ENCODE results near the gene VSNL1.

The VSNL1 gene

GRCh38 chr2:17682098-17682857 lies 141.8 kb downstream of the VSNL1 start:
- ATAC-seq (ENCODE audit: low read depth) (no peak), DNase-seq (ENCODE audit: low spot score) (no peak)
- peaks cover 80% of the 10 kb centered on the region for H3K36me3 ChIP-seq (ENCODE audit: low read depth)

GRCh38 chr2:17683981-17684380 lies 143.5 kb downstream of the VSNL1 start:
- ATAC-seq (ENCODE audit: low read depth) = no peak
- H3K9me3 ChIP-seq (ENCODE audit: severe bottlenecking) = no peaks in the 10 kb centered on the region

More at GRCh38 chr2:17682098-17682857, 141.8 kb downstream of the VSNL1 start:
- no peaks in the 10 kb centered on the region for H3K27me3 ChIP-seq (ENCODE audit: insufficient read depth, poor library complexity, severe bottlenecking)
- no peaks in the 10 kb centered on the region for H3K9me3 ChIP-seq (ENCODE audit: severe bottlenecking)
- H3K27ac ChIP-seq (ENCODE audit: poor library complexity, severe bottlenecking) = no peak overlapping the region
- no peak for TF ChIP-seq CTCF (IDR thresholded peaks at IDR 0.05; ENCODE audit: poor library complexity, severe bottlenecking)
- H3K4me1 ChIP-seq (ENCODE audit: insufficient read depth, poor library complexity, severe bottlenecking) = peaks cover 2% of the 10 kb centered on the region
- H3K4me3 ChIP-seq (ENCODE audit: severe bottlenecking) = no peak overlapping the region

DNA sequence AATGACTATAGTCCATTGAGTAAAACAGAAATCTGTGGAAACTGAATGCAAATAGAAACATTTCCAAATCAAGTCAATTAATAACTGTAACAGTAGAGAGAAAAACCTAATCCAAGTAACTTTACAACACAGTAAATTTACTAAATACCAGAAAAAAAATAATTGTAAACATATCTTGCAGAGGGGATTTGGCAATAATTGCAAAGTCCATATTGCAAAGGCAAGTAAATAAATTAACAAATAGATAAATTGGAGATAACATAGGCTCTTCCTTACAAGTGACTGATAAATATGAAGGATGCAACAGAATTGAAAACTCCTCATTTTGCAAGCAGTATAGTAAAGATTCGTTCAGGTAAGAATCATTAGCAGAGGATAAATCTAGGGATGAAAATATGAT lies 148.1 kb downstream of the VSNL1 start:
- Histone ChIP-seq H3K36me3 (ENCODE audit: low read depth) (peaks cover 79% of the 10 kb centered on the region), H3K4me1 (ENCODE audit: insufficient read depth, poor library complexity, severe bottlenecking) (no peaks in the 10 kb centered on the region), H3K4me3 (ENCODE audit: severe bottlenecking) (no peak overlapping the region), H3K27ac (ENCODE audit: poor library complexity, severe bottlenecking) (no peak overlapping the region), H3K9me3 (ENCODE audit: severe bottlenecking) (no peaks in the 10 kb centered on the region), H3K27me3 (ENCODE audit: insufficient read depth, poor library complexity, severe bottlenecking) (no peaks in the 10 kb centered on the region)
- no peak for ATAC-seq (ENCODE audit: low read depth)
- no peak for TF ChIP-seq CTCF (IDR thresholded peaks at IDR 0.05; ENCODE audit: poor library complexity, severe bottlenecking)
- DNase-seq (ENCODE audit: low spot score) = no peak

More at GRCh38 chr2:17683981-17684380, 143.5 kb downstream of the VSNL1 start:
- Histone ChIP-seq H3K36me3 (ENCODE audit: low read depth) (peaks cover 78% of the 10 kb centered on the region), H3K27me3 (ENCODE audit: insufficient read depth, poor library complexity, severe bottlenecking) (no peaks in the 10 kb centered on the region), H3K4me3 (ENCODE audit: severe bottlenecking) (no peak overlapping the region), H3K4me1 (ENCODE audit: insufficient read depth, poor library complexity, severe bottlenecking) (peaks cover 2% of the 10 kb centered on the region), H3K27ac (ENCODE audit: poor library complexity, severe bottlenecking) (no peak overlapping the region)
- TF ChIP-seq CTCF (IDR thresholded peaks at IDR 0.05; ENCODE audit: poor library complexity, severe bottlenecking) = no peak
- DNase-seq (ENCODE audit: low spot score) = no peak

GRCh38 chr2:17689010-17689409 lies 148.5 kb downstream of the VSNL1 start:
- Histone ChIP-seq H3K27ac (ENCODE audit: poor library complexity, severe bottlenecking) (no peak overlapping the region), H3K4me1 (ENCODE audit: insufficient read depth, poor library complexity, severe bottlenecking) (no peaks in the 10 kb centered on the region), H3K27me3 (ENCODE audit: insufficient read depth, poor library complexity, severe bottlenecking) (no peaks in the 10 kb centered on the region), H3K4me3 (ENCODE audit: severe bottlenecking) (no peak overlapping the region), H3K9me3 (ENCODE audit: severe bottlenecking) (no peaks in the 10 kb centered on the region), H3K36me3 (ENCODE audit: low read depth) (peaks cover 79% of the 10 kb centered on the region)
- DNase-seq (ENCODE audit: low spot score) = no peak
- no peak for ATAC-seq (ENCODE audit: low read depth)
- TF ChIP-seq CTCF (IDR thresholded peaks at IDR 0.05; ENCODE audit: poor library complexity, severe bottlenecking) = no peak

DNA sequence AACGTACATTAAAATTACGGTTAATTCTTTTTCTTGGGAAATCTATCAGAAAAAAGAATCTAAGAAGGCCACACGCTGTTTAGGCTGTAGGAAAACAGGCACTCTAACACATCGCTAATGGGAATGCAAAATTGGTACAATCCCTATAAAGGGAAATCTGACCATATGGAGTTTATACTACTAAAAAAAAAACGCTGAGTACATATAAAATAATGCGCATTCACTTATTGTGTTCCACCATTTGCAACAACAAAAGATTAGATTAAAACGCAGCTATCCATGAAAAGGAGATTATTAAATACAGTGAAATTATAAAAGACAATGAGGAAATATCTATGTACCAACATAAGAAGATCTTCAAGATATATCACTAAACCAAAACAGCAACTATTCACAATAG lies 150.3 kb downstream of the VSNL1 start:
- Histone ChIP-seq H3K9me3 (ENCODE audit: severe bottlenecking) (no peaks in the 10 kb centered on the region), H3K36me3 (ENCODE audit: low read depth) (peaks cover 82% of the 10 kb centered on the region), H3K4me1 (ENCODE audit: insufficient read depth, poor library complexity, severe bottlenecking) (no peaks in the 10 kb centered on the region), H3K27me3 (ENCODE audit: insufficient read depth, poor library complexity, severe bottlenecking) (no peaks in the 10 kb centered on the region), H3K4me3 (ENCODE audit: severe bottlenecking) (no peak overlapping the region), H3K27ac (ENCODE audit: poor library complexity, severe bottlenecking) (no peak overlapping the region)
- no peak for DNase-seq (ENCODE audit: low spot score)
- no peak for ATAC-seq (ENCODE audit: low read depth)
- TF ChIP-seq CTCF (IDR thresholded peaks at IDR 0.05; ENCODE audit: poor library complexity, severe bottlenecking) = no peak

All from RWPE2 (cell line).